ENCODE measurements around the gene RNF41. TPM values are rescaled to one million over a fixed set of nuclear protein-coding genes. Genes with fewer than 3 reads are reported as not detected.

The RNF41 gene
- total and polyA plus RNA-seq, 2 donors (not counting 3 experiments of a cell fraction or from before 2014, with no cell fraction given) = 88.3 to 203 TPM

DNA sequence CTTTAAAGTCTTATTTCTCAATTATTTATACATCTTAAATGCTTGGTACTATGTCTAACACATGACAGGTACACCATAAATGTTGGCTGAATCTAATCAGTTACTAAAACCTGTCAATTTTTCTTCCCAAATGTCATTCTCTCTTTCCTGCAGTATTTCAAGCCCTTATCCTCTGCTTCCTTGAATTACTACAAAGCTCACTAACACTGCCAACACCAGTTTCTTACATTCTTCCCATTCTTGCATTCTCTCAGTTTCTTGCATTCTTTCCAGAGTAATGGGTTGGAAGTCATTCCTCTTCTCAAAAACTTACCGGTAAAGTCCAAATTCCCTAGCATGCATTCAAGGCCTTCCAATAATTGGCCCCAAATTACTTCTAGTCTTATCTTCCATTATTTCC, 22.9 kb downstream of the RNF41 start:
- Histone ChIP-seq H3K4me3 (replicated peaks in 1 of 3; ENCODE audit: insufficient read depth in 1 of 3, low read depth in 1 of 3, low read length in 3 of 3) (no peak overlapping the region), H2AFZ (ENCODE audit: low read depth, low read length) (no peak overlapping the region), H3K36me3 (ENCODE audit: control insufficient read depth in 2 of 2, extremely low read depth in 1 of 2, insufficient read depth in 2 of 2, low read length in 2 of 2) (no peaks in the 10 kb centered on the region), H3K9me1 (replicated peaks; ENCODE audit: control insufficient read depth, extremely low read depth, insufficient read depth, low read length) (no peaks in the 10 kb centered on the region), H3K27me3 (ENCODE audit: control insufficient read depth in 2 of 2, insufficient read depth in 2 of 2, low read length in 2 of 2) (no peaks in the 10 kb centered on the region), H3K27ac (ENCODE audit: insufficient read depth, low read depth, low read length) (peak overlapping the region; percentile 97), H3K4me1 (ENCODE audit: control insufficient read depth, extremely low read depth, insufficient read depth, low read length) (peaks cover 32% of the 10 kb centered on the region), H3K79me2 (ENCODE audit: control insufficient read depth, insufficient read depth, low read length) (no peaks in the 10 kb centered on the region), H4K20me1 (replicated peaks; ENCODE audit: control insufficient read depth, extremely low read depth, insufficient read depth, low read length) (no peaks in the 10 kb centered on the region), H3K4me2 (ENCODE audit: insufficient read depth, low read length) (peak overlapping the region; percentile 48), H3K9me3 (replicated peaks; ENCODE audit: control insufficient read depth, insufficient read depth, low read length) (no peaks in the 10 kb centered on the region), H3K9ac (replicated peaks; ENCODE audit: extremely low read depth, insufficient read depth, low read length) (peak overlapping the region; percentile 59)
- ChIA-PET CTCF (interaction anchor here (0.7 to 4.5 kb wide), 4 partner anchors 10 to 59 kb away, joined by 3 to 42 read pairs (median 11); partner anchors contain the start of genes ANKRD52, RNF41 and SMARCC2), POLR2A (interaction anchor here (0.8 to 4.5 kb wide), 2 partner anchors 23 to 38 kb away, joined by 6 to 37 read pairs; partner anchors contain the start of gene RNF41)
- TF ChIP-seq MYC (IDR thresholded peaks at IDR 0.05; ENCODE audit: low read depth, low read length) (no peak), GATA2 (IDR thresholded peaks at IDR 0.05; ENCODE audit: insufficient read depth, insufficient read length, low read depth, low read length) (no peak), POLR2A (IDR thresholded peaks at IDR 0.05; ENCODE audit: low read depth, low read length) (no peak), POLR2AphosphoS5 (IDR thresholded peaks at IDR 0.05; ENCODE audit: insufficient read depth, low read depth, low read length) (no peak), EZH2 (IDR thresholded peaks at IDR 0.05; ENCODE audit: borderline replicate concordance, low read depth, low read length, severe bottlenecking) (no peak), JUN (IDR thresholded peaks at IDR 0.05; ENCODE audit: borderline replicate concordance, insufficient read depth, insufficient read length, low read depth) (no peak), FOS (IDR thresholded peaks at IDR 0.05; ENCODE audit: borderline replicate concordance, insufficient read depth, low read length) (no peak)
- TF ChIP-seq, protein P1, sequence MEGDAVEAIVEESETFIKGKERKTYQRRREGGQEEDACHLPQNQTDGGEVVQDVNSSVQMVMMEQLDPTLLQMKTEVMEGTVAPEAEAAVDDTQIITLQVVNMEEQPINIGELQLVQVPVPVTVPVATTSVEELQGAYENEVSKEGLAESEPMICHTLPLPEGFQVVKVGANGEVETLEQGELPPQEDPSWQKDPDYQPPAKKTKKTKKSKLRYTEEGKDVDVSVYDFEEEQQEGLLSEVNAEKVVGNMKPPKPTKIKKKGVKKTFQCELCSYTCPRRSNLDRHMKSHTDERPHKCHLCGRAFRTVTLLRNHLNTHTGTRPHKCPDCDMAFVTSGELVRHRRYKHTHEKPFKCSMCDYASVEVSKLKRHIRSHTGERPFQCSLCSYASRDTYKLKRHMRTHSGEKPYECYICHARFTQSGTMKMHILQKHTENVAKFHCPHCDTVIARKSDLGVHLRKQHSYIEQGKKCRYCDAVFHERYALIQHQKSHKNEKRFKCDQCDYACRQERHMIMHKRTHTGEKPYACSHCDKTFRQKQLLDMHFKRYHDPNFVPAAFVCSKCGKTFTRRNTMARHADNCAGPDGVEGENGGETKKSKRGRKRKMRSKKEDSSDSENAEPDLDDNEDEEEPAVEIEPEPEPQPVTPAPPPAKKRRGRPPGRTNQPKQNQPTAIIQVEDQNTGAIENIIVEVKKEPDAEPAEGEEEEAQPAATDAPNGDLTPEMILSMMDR (IDR thresholded peaks at IDR 0.05; ENCODE audit: extremely low read depth in 1 of 2, insufficient read depth in 1 of 2, low read depth in 1 of 2, low read length in 2 of 2) = no peak
- TF ChIP-seq, protein P2, sequence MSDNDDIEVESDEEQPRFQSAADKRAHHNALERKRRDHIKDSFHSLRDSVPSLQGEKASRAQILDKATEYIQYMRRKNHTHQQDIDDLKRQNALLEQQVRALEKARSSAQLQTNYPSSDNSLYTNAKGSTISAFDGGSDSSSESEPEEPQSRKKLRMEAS (IDR thresholded peaks at IDR 0.05; ENCODE audit: insufficient read depth, insufficient read length) = no peak
- dilution Hi-C loops (cut with MboI; ENCODE audit: extremely low pct_ligation_motif_present, low sequenced_read_pairs) (no loop called here), intact Hi-C loops (cut with micrococcal nuclease) (loop anchor here (1.0 kb wide), 2 partner anchors 7 to 101 kb away; partner anchors contain the start of gene CS)
- FAIRE-seq (no peak), DNase-seq (ENCODE audit: low read depth, low spot score) (peak; percentile 69)
- BruUV-seq (replicated peaks) = TSS peak; percentile 49

Data from endothelial cell of umbilical vein (primary cell).